Stimulated activated CD4-positive, alpha-beta T cell treated with anti-CD3 and anti-CD28 coated beads, Interleukin-2, amount 100 ng/mL, for 4 hours (primary cell): ENCODE data around the gene SLC7A6OS.

Experiments
- DNase-seq: peaks from one replicate; pipeline ENCODE4 v3.0.0-alpha.2; 2020; ENCODE audit warnings: low read depth

SLC7A6OS gene

GRCh38 chr16:68253721-68254120 lies 57.0 kb downstream of the SLC7A6OS start:
- DNase-seq: no peak

- DNase-seq: no peak
Observed at GRCh38 chr16:68252383-68252782, 58.4 kb downstream of the SLC7A6OS start.

GRCh38 chr16:68251832-68252231 lies 58.9 kb downstream of the SLC7A6OS start:
- DNase-seq: no peak

- no peak for DNase-seq
Observed at GRCh38 chr16:68250951-68251350, 59.8 kb downstream of the SLC7A6OS start.

GRCh38 chr16:68249371-68249770 lies 61.4 kb downstream of the SLC7A6OS start:
- DNase-seq: no peak
